ENCODE results near the gene FOXB1. TPM values are rescaled to one million over a fixed set of nuclear protein-coding genes. Genes with fewer than 3 reads are reported as not detected.

Gene FOXB1
- total and polyA plus RNA-seq, 8 donors = not detected

GRCh38 chr15:60039316-60039715, 35.2 kb downstream of the FOXB1 start:
- H3K4me3 ChIP-seq = no peak overlapping the region
- no peak for TF ChIP-seq POLR2A (IDR thresholded peaks at IDR 0.05)
- no peak for TF ChIP-seq CTCF (IDR thresholded peaks at IDR 0.05)
- no peak for TF ChIP-seq POLR2AphosphoS5 (IDR thresholded peaks at IDR 0.05)
- TF ChIP-seq EP300 (IDR thresholded peaks at IDR 0.05) = no peak
- peaks cover 0 to 19% (median 3%) of the 10 kb centered on the region in 3 donors for H3K27me3 ChIP-seq
- intact Hi-C loops (cut with DNase I; ENCODE audit: low total_unique reads) = no loop called here
- WGBS, 5 donors = 52 to 66% (median 65%) methylated on average over 3 of the region's 3 CpGs
- DNase-seq = no peak
- H3K9me3 ChIP-seq = no peaks in the 10 kb centered on the region
- no peaks in the 10 kb centered on the region for H3K4me1 ChIP-seq
- no peaks in the 10 kb centered on the region for H3K36me3 ChIP-seq
- H3K27ac ChIP-seq = no peak overlapping the region

GRCh38 chr15:60043744-60044435, 39.8 kb downstream of the FOXB1 start:
- no peaks in the 10 kb centered on the region for H3K4me1 ChIP-seq

GRCh38 chr15:60044636-60045270, 40.6 kb downstream of the FOXB1 start:
- peaks cover 0 to 14% (median 3%) of the 10 kb centered on the region in 3 donors for H3K27me3 ChIP-seq
- intact Hi-C loops (cut with DNase I; ENCODE audit: low total_unique reads) = no loop called here
- WGBS, 5 donors = 51 to 59% (median 56%) methylated on average over 5 of the region's 5 CpGs
- no peaks in the 10 kb centered on the region for H3K36me3 ChIP-seq
- H3K27ac ChIP-seq = no peak overlapping the region
- peaks cover 0 to 1% (median under 1%) of the 10 kb centered on the region in 4 donors for H3K9me3 ChIP-seq
- TF ChIP-seq CTCF (IDR thresholded peaks at IDR 0.05) (no peak), POLR2A (IDR thresholded peaks at IDR 0.05) (no peak), POLR2AphosphoS5 (IDR thresholded peaks at IDR 0.05) (no peak), EP300 (IDR thresholded peaks at IDR 0.05) (no peak)
- H3K4me3 ChIP-seq = no peak overlapping the region
- DNase-seq = peak in 1 of 2 donors; percentile 13
- H3K4me1 ChIP-seq = no peaks in the 10 kb centered on the region

More at GRCh38 chr15:60043744-60044435, 39.8 kb downstream of the FOXB1 start:
- WGBS, 5 donors = 85 to 92% (median 88%) methylated on average over 8 of the region's 8 CpGs
- Histone ChIP-seq H3K36me3 (no peaks in the 10 kb centered on the region), H3K9me3 (no peaks in the 10 kb centered on the region), H3K4me3 (no peak overlapping the region), H3K27ac (no peak overlapping the region), H3K27me3 (peaks cover 0 to 14% (median 3%) of the 10 kb centered on the region in 3 donors)
- DNase-seq = no peak
- no peak for TF ChIP-seq POLR2A (IDR thresholded peaks at IDR 0.05)
- TF ChIP-seq EP300 (IDR thresholded peaks at IDR 0.05) = no peak
- no peak for TF ChIP-seq POLR2AphosphoS5 (IDR thresholded peaks at IDR 0.05)
- TF ChIP-seq CTCF (IDR thresholded peaks at IDR 0.05) = no peak
- intact Hi-C loops (cut with DNase I; ENCODE audit: low total_unique reads) = no loop called here

- intact Hi-C loops (cut with DNase I; ENCODE audit: low total_unique reads) = no loop called here
- WGBS, 5 donors = 40 to 53% (median 44%) methylated on average over 1 of the region's 1 CpG
- H3K27ac ChIP-seq = no peak overlapping the region
- H3K9me3 ChIP-seq = peaks cover 3 to 13% (median 8%) of the 10 kb centered on the region in 4 donors
- no peak for TF ChIP-seq EP300 (IDR thresholded peaks at IDR 0.05)
- TF ChIP-seq POLR2AphosphoS5 (IDR thresholded peaks at IDR 0.05) = no peak
- H3K4me3 ChIP-seq = no peak overlapping the region
- no peaks in the 10 kb centered on the region for H3K36me3 ChIP-seq
- H3K27me3 ChIP-seq = peaks cover 0 to 14% (median 3%) of the 10 kb centered on the region in 3 donors
- DNase-seq = no peak
- no peaks in the 10 kb centered on the region for H3K4me1 ChIP-seq
Measured at GRCh38 chr15:60047701-60048100, 43.6 kb downstream of the FOXB1 start.

All from stomach (tissue), 9 donors.